Fibroblast of villous mesenchyme (primary cell): Measurements from ENCODE around the gene HSD17B10. TPM values are rescaled to one million over a fixed set of nuclear protein-coding genes. Genes with fewer than 3 reads are reported as not detected.

Experiments
- DNase-seq: peaks from one replicate; pipeline ENCODE4 v3.0.0-alpha.2; 2010; ENCODE audit warnings: low read depth
- H3K4me3 ChIP-seq: 2 replicates; pipeline ENCODE4 v1.5.1; 2011; ENCODE audit warnings: low read depth, mild to moderate bottlenecking, low read length
- total RNA-seq: library from RNA; depleted of rRNA; stranded (reverse); fragments of >200 nt; gene quantifications from 2 replicates; pipeline ENCODE4 v1.2.3, GENCODE V29; 2012
- TF ChIP-seq, protein P1 (sequence below): IDR thresholded peaks from 2 replicates; pipeline ENCODE4 v1.5.1; 2012; ENCODE audit warnings: low read depth, mild to moderate bottlenecking, low read length; ENCODE audit not compliant: insufficient read depth

The HSD17B10 gene
- total RNA-seq, 1 donor: 62.6 TPM

DNA sequence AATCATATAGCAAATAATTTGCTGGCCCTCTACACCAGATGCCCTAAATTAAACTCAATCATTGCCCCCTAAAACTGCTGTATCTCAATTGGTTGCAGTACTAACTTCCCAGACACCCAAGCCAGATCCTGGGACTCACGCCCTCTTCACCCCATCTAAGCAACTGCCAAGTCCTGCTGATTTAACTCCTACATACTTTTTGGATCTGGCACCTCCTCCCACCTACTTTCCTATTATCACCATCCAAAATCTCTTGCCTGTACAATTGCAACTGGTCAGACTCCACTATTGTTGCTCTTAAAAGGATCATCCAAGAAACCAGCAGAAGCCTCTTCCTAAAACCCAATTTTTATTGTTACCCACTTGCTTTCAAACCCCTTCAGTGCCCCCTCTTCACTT lies 4.7 kb upstream of the HSD17B10 start:
- H3K4me3 ChIP-seq: no peak overlapping the region
- TF ChIP-seq, protein P1, sequence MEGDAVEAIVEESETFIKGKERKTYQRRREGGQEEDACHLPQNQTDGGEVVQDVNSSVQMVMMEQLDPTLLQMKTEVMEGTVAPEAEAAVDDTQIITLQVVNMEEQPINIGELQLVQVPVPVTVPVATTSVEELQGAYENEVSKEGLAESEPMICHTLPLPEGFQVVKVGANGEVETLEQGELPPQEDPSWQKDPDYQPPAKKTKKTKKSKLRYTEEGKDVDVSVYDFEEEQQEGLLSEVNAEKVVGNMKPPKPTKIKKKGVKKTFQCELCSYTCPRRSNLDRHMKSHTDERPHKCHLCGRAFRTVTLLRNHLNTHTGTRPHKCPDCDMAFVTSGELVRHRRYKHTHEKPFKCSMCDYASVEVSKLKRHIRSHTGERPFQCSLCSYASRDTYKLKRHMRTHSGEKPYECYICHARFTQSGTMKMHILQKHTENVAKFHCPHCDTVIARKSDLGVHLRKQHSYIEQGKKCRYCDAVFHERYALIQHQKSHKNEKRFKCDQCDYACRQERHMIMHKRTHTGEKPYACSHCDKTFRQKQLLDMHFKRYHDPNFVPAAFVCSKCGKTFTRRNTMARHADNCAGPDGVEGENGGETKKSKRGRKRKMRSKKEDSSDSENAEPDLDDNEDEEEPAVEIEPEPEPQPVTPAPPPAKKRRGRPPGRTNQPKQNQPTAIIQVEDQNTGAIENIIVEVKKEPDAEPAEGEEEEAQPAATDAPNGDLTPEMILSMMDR: no peak
- DNase-seq: no peak

DNA sequence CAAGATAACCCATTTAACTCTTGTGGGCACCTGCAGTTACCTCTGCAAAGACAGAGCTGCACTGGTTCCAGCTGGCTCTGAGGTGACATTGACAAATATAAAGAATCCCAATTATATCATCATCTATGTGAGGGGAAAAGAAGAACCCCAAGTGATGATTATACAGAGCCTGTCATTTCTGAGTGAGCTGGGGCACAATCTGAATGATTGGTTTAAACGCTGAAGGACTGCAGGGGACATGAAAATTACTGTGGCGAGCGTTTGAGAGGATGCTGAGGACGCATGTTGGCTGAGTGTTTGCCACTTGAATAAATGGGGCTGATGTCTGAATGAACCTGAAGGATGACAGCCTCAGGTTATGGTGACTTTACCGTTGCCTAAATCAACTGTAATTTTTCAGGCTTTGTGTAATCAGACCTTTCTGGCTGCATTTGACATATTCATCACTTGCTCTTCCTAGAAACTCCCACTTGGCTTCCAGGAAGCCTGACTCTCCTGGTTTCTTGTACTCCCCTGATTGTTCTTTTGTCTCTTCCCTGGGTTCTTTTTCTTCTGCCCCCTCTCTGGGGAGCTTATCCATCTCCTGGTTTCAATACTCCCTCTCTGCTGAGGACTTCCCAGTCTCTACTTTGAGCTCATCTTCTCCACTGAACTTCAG lies 4.1 kb upstream of the HSD17B10 start:
- TF ChIP-seq, protein P1: no peak
- H3K4me3 ChIP-seq: no peak overlapping the region
- DNase-seq: no peak

DNA sequence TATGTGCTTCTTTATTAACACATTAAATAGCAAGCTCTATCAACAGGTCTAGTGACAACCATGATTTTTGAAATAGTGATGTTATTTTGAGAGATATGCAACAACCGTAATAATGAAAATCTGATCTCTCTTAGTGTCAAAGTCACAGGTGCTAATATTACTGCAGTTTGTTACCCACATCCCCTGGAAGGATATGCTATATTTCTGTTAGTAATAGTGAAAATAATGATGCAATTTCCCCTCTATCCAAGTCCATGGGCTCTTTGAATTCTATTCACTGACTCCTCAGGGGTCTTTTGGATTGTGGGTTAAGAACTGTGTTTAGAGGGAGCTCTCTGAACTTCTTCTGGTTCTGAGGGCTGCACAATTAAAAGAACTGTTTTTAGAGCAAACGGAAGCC lies 3.0 kb upstream of the HSD17B10 start:
- no peak for DNase-seq
- TF ChIP-seq, protein P1: no peak
- no peak overlapping the region for H3K4me3 ChIP-seq

DNA sequence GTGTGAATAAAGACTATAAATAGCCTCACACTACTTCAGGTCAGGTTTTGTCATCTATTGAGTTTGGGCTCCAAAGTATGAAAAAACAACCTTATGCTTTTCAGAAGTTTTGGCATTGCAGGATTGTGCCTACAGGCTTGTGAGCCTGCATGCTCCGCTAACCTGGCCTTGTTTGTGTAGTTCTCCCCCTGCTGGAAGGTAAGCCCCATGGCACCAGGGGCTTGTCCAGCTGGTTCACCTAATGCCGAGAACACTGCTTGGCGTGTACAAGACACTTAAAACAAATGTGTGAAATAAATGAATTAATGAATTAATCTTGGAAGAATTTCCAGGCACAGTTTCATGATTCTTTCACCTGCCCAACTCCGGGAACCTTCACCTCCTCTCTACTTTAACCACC lies 1.8 kb upstream of the HSD17B10 start:
- TF ChIP-seq, protein P1: peak; percentile 82
- no peak overlapping the region for H3K4me3 ChIP-seq
- DNase-seq: peak; percentile 65

DNA sequence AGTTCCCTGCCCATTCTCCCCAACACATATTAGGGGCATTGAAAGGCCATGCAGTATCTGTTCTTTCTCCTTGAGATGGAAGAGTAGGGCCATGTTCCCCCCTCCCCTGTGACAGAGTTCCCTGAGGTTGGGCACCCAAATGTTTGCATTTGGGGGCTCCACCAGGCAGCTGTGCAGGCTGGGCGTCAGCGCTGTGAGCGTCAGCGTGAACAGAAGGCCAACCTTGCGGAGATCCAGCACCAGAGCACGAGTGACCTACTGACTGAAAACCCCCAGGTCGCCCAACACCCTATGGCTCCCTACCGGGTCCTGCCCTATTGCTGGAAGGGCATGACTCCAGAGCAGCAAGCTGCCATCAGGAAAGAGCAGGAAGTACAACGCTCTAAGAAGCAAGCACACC lies 3.9 kb downstream of the HSD17B10 start:
- DNase-seq: no peak
- no peak overlapping the region for H3K4me3 ChIP-seq
- TF ChIP-seq, protein P1: no peak

DNA sequence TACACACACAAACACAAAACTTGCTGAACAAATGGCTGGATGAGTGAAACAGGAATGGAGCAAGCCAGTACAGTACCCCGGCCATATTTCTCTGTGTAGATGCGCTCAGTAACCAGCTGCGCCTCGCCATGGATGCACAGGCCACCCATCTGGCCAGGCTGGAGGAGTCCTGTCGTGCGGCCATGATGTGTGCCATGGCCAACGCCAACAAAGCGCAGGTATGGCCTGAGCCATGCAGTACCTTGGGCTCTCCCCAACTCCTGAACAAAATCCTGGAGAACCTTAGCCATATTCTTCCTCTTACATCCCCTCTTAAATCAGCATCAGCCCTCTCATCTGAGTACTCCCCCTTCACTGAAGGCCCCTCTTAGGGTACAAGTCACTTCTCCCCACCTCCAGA lies 4.4 kb downstream of the HSD17B10 start:
- no peak overlapping the region for H3K4me3 ChIP-seq
- DNase-seq: no peak
- TF ChIP-seq, protein P1: no peak

DNA sequence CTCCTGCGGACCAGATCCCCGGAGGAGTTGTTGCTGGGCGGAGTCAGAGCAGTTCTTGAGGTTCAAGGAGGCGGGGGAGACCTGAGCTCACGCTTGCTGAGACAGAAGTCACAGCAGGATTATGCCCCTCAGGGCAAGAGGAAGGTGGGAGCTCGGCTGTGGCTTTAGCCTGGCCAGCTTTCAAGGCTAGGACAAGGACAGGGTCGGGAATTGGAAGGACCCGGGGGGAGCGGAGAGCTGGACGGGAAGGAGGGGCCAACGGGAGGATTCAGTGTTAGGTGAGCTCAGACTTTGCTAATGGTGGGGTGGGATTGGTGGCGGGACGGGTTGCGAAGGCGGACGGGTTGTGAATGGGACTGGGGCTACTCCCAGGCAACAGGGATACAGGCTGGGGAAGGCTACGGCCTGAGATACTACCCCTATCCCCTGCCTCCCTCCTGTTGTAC lies 11.3 kb downstream of the HSD17B10 start, which contains the start of gene RIBC1:
TSS of gene RIBC1 (plus strand) at position 13 of the 446 bp plus-strand sequence. CDS start 3,404 bp downstream, outside the sequence.
- peak within 1 kb of the TSS; percentile 79 for H3K4me3 ChIP-seq
- DNase-seq: no peak
- TF ChIP-seq, protein P1: no peak
